ENCODE data around the gene CLDN22.

GRCh38 chr4:183358215-183358755, 38.2 kb upstream of the CLDN22 start:
- TF ChIP-seq, protein P1, sequence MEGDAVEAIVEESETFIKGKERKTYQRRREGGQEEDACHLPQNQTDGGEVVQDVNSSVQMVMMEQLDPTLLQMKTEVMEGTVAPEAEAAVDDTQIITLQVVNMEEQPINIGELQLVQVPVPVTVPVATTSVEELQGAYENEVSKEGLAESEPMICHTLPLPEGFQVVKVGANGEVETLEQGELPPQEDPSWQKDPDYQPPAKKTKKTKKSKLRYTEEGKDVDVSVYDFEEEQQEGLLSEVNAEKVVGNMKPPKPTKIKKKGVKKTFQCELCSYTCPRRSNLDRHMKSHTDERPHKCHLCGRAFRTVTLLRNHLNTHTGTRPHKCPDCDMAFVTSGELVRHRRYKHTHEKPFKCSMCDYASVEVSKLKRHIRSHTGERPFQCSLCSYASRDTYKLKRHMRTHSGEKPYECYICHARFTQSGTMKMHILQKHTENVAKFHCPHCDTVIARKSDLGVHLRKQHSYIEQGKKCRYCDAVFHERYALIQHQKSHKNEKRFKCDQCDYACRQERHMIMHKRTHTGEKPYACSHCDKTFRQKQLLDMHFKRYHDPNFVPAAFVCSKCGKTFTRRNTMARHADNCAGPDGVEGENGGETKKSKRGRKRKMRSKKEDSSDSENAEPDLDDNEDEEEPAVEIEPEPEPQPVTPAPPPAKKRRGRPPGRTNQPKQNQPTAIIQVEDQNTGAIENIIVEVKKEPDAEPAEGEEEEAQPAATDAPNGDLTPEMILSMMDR (IDR thresholded peaks at IDR 0.05; ENCODE audit: insufficient read depth, low read length, poor library complexity, severe bottlenecking) = no peak
- no peak for TF ChIP-seq EZH2phosphoT487 (conservative IDR thresholded peaks at IDR 0.05; ENCODE audit: low read length)
